HFFc6 (cell line): ENCODE data around the gene PIK3CA. TPM values are rescaled to one million over a fixed set of nuclear protein-coding genes. Genes with fewer than 3 reads are reported as not detected.

Experiments
- DNase-seq: peaks from one replicate; pipeline ENCODE4 v3.0.0-alpha.2; 2018
- H3K27ac Mint-ChIP-seq: 2 replicates; pipeline ENCODE4 v1.8.0; 2020; ENCODE audit warnings: mild to moderate bottlenecking, mixed read lengths
- H3K27me3 Mint-ChIP-seq: 2 replicates; pipeline ENCODE4 v1.8.0; 2021; ENCODE audit warnings: mild to moderate bottlenecking, moderate library complexity, mixed read lengths; ENCODE audit not compliant: insufficient read depth
- H3K36me3 Mint-ChIP-seq: 2 replicates; pipeline ENCODE4 v1.8.0; 2021; ENCODE audit warnings: low read depth, mixed read lengths
- H3K4me1 Mint-ChIP-seq: 2 replicates; pipeline ENCODE4 v1.8.0; 2020; ENCODE audit warnings: low read depth, mixed read lengths
- H3K4me3 Mint-ChIP-seq: 2 replicates; pipeline ENCODE4 v1.8.0; 2020; ENCODE audit warnings: mild to moderate bottlenecking, moderate library complexity, mixed read lengths
- H3K9me3 Mint-ChIP-seq: 2 replicates; pipeline ENCODE4 v1.8.0; 2020; ENCODE audit warnings: mild to moderate bottlenecking, mixed read lengths
- CTCF ChIP-seq: fragments of 200-600 bp; sonication (generic); IDR thresholded peaks from 2 replicates; pipeline ENCODE4 v1.5.0; 2021; ENCODE audit warnings: antibody characterized with exemption, mild to moderate bottlenecking
- total RNA-seq, 6 experiments: library from RNA; stranded (reverse); fragmentation: NEBNext Ultra II Directional; extraction: Animal tissue kit (Norgen Biotek cat#: 25700); gene quantifications; 2 replicates in 1 of 6; 3 replicates in 5 of 6; pipeline ENCODE4 v1.2.3, GENCODE V29; 2021

The PIK3CA gene
- total RNA-seq, 6 experiments from 2014 or later, result 16.1 to 21.2 (median 19.7) TPM

- Mint-ChIP-seq H3K4me3 (no peak overlapping the region; the same call in 1 of the 2 replicates), H3K9me3 (no peaks in the 10 kb centered on the region), H3K4me1 (no peaks in the 10 kb centered on the region), H3K27ac (no peak overlapping the region), H3K27me3 (peaks cover 6% of the 10 kb centered on the region), H3K36me3 (no peaks in the 10 kb centered on the region)
- no peak for DNase-seq
- no peak for TF ChIP-seq CTCF
Observed at GRCh38 chr3:179276743-179277142, 128.6 kb downstream of the PIK3CA start.

- TF ChIP-seq CTCF, result no peak
- Mint-ChIP-seq H3K36me3 (no peaks in the 10 kb centered on the region), H3K4me3 (no peak overlapping the region), H3K4me1 (no peaks in the 10 kb centered on the region), H3K27me3 (peaks cover 15% of the 10 kb centered on the region), H3K9me3 (no peaks in the 10 kb centered on the region), H3K27ac (no peak overlapping the region)
- no peak for DNase-seq
Observed at GRCh38 chr3:179278151-179278550, 130.0 kb downstream of the PIK3CA start.

GRCh38 chr3:179278932-179279693 lies 131.0 kb downstream of the PIK3CA start:
- Mint-ChIP-seq H3K4me1 (no peaks in the 10 kb centered on the region), H3K27me3 (peaks cover 22% of the 10 kb centered on the region), H3K4me3 (no peak overlapping the region), H3K27ac (no peak overlapping the region), H3K9me3 (no peaks in the 10 kb centered on the region), H3K36me3 (no peaks in the 10 kb centered on the region)
- DNase-seq, result no peak
- no peak for TF ChIP-seq CTCF

GRCh38 chr3:179279837-179280236 lies 131.7 kb downstream of the PIK3CA start:
- H3K4me3 Mint-ChIP-seq, result no peak overlapping the region
- no peaks in the 10 kb centered on the region for H3K4me1 Mint-ChIP-seq
- no peaks in the 10 kb centered on the region for H3K9me3 Mint-ChIP-seq
- no peak overlapping the region for H3K27ac Mint-ChIP-seq
- peaks cover 22% of the 10 kb centered on the region for H3K27me3 Mint-ChIP-seq
- DNase-seq, result no peak
- TF ChIP-seq CTCF, result no peak
- no peaks in the 10 kb centered on the region for H3K36me3 Mint-ChIP-seq

- TF ChIP-seq CTCF, result no peak
- H3K9me3 Mint-ChIP-seq, result no peaks in the 10 kb centered on the region
- DNase-seq, result no peak
- H3K4me3 Mint-ChIP-seq, result no peak overlapping the region
- H3K27me3 Mint-ChIP-seq, result peaks cover 22% of the 10 kb centered on the region; the same call in 1 of the 2 replicates
- no peak overlapping the region for H3K27ac Mint-ChIP-seq
- no peaks in the 10 kb centered on the region for H3K36me3 Mint-ChIP-seq
- no peaks in the 10 kb centered on the region; the same call in 1 of the 2 replicates for H3K4me1 Mint-ChIP-seq
Observed at GRCh38 chr3:179281825-179282224, 133.7 kb downstream of the PIK3CA start.
